HG03280 (cell line): Measurements from ENCODE around the gene EBLN1.
A peak's percentile ranks its signal among the peaks of the same experiment; 100 is the strongest.
"Not testable (repeated sequence)": the region's sequence is repeated elsewhere in the genome, so short reads cannot be mapped to it uniquely, and the experiment has no call there.

Source experiments
- ATAC-seq: cut with Tn5 transposase; IDR thresholded peaks from one replicate; pipeline ENCODE4 v1.9.1; 2021; ENCODE audit warnings: mild to moderate bottlenecking, moderate library complexity; ENCODE audit not compliant: unreplicated experiment

Gene EBLN1

GRCh38 chr10:22228943-22229801, 11.4 kb upstream of the EBLN1 start:
- ATAC-seq, result peak; percentile 78

DNA sequence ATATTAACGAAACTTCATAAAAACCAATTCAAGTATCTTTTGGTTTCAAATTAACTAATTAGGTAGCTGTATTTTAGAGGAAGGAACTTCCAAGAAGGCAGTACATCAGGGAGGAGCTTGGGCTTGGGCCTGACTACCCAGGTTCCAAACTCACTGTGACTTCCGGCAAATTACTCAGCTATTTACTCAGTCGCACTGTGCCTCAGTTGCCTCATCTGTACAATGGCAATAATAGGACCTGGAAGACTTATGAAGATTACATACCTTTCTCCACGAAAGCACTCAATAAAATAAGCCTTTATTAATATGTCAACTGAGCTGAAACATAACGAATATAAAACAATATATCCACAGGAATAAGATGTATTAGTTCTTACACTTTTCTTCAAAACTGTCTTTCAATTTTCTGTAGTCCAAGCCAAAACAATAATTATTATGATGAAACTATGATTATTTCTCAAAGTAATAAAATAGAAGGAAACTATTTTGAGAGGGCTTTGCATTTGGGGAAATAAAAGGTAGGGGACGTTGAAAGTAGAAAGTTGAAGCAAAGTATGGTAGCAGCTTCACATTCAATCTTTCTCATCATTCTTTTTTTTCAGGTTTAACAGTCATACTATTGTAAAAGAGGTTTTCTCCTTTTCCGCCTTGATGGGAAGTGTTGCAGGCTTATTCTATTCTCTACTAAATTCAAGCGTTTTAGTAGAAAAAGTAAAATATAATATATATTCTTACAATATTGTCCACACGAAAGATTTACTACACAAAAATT, 10.5 kb upstream of the EBLN1 start:
- ATAC-seq, result no peak

DNA sequence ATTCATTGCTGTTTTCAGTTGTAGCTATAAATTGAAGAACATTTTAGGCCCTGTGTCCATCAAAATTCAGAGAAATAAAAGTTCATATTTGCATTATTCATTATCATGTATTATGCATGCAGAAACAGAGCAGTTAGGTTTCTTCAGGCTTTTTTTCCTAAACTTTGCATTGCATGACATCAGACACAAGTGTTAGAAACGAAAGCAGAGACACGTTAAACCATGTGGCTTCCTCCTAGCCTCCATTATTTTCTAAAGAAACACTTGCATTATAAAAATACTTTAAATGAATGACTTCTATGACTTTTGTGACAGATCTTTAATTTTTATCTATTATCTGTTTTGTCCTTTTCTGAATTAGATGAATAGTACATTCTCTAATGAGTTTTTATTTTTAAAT, 8.8 kb upstream of the EBLN1 start:
- no peak for ATAC-seq

DNA sequence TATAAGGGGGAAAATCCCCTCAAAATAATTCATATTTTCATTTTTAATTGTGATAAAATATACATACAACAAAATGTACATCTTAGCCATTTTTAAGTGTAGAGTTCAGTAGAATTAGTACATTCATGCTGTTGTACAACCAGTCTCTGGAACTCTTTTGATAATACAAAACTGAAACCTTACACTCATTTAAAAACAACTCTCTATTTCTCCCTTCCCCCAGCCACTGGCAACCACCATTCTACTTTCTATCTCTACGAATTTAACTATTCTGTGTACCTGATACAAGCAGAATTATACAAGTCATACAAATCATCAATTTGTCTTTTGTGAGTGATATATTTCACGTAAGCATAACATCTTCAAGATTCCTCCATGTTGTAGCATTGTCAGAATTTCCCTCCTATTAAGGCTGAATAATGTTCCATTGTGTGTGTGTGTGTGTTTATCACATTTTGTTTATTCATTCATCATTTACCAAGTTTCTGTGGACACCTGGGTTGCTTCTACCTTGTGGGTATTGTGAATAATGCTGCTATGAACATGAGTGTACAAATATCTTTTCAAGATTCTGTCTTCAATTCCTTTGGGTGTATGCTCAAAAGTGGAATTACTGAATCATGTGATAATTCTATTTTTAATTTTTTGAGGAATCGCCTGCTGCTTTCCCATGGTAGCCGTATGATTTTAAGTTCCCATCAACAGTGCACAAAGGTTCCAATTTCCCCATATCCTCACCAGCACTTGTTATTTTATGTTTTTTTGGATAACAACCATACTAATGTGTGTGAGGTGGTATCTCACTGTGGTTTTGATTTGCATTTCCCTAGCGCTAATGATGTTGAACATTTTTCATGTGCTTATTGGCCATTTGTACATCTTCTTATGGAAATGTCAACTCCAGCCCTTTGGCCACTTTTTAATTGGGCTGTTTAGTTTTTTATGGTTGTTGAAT, 4.7 kb upstream of the EBLN1 start:
- peak; percentile 67 for ATAC-seq

DNA sequence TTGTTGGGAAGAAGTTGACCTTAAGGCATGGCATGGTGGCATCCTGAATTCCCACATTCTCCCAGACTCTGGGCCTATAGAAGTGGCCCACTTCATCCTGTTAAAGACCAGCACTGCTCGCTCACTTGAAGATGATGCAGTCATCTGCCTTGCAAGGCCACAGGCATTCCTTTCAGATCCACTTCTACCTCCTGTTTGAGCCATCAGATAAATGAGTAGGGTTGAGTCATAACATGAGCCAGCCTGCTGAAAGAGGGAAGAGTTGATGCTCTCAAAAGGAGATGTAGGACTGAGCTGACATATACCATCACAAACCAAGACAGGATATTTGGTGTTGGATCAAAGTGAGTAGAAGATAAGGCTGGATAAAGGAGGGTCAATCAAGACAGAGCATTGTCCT, 1.5 kb upstream of the EBLN1 start:
- no peak for ATAC-seq

- ATAC-seq, result no peak
Measured at GRCh38 chr10:22218448-22218847, 633 bp upstream of the EBLN1 start.

- not testable (repeated sequence) for ATAC-seq
Measured at GRCh38 chr10:22217084-22217483, 731 bp downstream of the EBLN1 start.

- no peak for ATAC-seq
Measured at GRCh38 chr10:22210267-22210666, 7.5 kb downstream of the EBLN1 start.

DNA sequence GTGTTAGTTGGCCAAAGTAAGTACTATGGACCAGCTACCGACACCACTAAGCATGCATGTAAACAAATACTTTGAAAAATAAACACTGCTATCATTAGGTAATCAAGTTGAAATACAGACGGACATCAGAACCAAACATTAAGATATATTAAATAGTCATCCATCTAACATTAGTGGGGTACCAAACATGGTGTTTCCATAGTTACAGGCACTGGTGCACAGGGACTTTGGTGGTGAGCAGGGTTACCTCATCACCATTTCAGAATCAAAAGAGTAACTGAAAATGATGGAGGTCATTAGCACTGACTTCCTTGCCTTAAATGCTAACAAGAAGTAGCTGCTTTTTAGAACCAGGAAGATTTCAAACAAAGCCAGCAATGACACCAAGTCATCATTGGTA, 23.9 kb downstream of the EBLN1 start:
- no peak for ATAC-seq

DNA sequence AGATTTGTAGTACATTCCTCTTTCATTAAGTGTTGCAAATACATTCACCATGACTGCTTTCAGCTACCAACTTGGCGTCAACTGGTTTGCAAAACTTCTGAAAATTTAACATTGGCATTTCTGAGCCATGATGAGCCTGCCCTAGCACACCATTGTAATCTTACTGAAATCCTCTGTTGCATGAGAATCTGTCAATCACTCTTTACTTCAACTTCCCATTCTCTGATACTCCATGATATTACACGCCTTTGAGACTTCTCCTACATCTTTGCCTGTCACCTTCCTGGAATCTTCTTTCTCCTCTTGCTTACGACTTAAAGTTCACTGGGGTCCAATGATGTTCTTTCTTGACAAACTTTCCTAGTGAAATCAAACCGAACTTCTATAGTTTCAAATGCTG, 32.2 kb downstream of the EBLN1 start:
- no peak for ATAC-seq

GRCh38 chr10:22183771-22184461, 33.9 kb downstream of the EBLN1 start:
- ATAC-seq, result no peak

DNA sequence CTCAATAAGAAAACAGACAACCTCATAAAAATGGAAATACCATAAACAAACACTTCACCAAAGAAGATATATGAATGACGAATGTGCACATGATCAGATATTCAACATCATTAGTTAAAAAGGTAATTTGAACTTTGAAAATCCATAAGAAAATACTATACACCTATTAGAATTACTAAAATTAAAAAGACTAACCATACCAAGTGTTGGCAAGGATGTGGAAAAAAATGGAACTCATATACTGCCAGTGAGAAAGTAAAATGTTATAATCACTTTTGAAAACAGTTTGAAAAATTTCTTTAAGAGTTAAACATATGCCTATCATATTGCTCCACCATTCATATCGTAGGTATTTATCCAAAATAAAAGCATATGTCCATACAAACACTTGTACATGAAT, 37.1 kb downstream of the EBLN1 start:
- no peak for ATAC-seq

GRCh38 chr10:22174442-22174841, 43.4 kb downstream of the EBLN1 start:
- no peak for ATAC-seq

- ATAC-seq, result no peak
Measured at GRCh38 chr10:22171131-22171530, 46.7 kb downstream of the EBLN1 start.

DNA sequence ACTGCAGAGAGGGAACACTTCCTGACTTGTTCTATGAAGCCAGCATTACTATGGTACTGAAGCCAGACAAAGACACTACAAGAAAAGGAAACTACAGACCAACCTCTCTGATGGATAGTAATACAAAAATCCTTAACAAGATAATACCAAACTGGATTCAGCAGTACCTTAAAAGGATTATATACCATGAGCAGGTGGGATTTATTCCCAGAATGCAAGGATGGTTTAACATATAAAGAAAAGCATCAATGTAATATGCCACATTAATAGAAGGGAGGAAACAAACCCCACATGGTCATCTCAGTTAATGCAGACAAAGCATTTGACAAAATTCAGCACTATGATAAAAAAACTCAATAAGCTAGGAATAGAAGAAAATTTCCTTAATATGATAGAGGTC, 47.2 kb downstream of the EBLN1 start:
- ATAC-seq, result no peak

GRCh38 chr10:22159979-22160378, 57.8 kb downstream of the EBLN1 start:
- ATAC-seq, result no peak

DNA sequence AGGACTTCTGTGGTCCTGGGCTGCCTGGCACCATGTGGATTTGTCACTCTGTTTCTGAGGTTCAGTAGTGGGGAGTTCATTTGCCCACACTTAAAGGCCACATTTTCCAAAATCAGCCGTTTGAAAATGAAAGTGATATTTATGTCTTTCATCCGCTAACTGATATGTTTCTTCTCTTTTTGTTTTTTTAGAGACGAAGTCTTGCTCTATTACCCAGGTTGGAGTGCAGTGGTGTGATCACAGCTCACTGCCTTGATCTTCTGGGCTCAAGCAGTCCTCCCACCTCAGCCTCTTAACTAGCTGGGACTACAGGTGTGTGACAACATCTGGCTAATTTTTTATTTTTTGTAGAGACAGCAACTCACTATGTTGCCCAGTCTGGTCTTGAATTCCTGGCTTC, 58.6 kb downstream of the EBLN1 start:
- ATAC-seq, result no peak
